GM23338 (cell line): Measurements from ENCODE around the gene MRC2. TPM values are rescaled to one million over a fixed set of nuclear protein-coding genes. Genes with fewer than 3 reads are reported as not detected.

Experiments
- ATAC-seq: fragments of 200-7000 bp; cut with Tn5 transposase; 3 replicates; pipeline ENCODE4 v1.9.1; 2020
- DNase-seq: peaks from one replicate; pipeline ENCODE4 v3.0.0-alpha.2; 2015; ENCODE audit warnings: low spot score
- H2AFZ ChIP-seq: fragments of 200-600 bp; sonication (generic); 2 replicates; pipeline ENCODE4 v1.8.0; 2016; ENCODE audit warnings: antibody characterized with exemption, mild to moderate bottlenecking, moderate library complexity
- H3F3A ChIP-seq: fragments of 200-600 bp; sonication (generic); replicated peaks from 2 replicates; pipeline ENCODE4 v1.8.0; 2017; ENCODE audit warnings: antibody characterized with exemption, mixed run types, low read depth
- H3K27ac ChIP-seq: fragments of 200-600 bp; sonication (generic); 2 replicates; pipeline ENCODE4 v1.6.1; 2016; ENCODE audit warnings: low read depth
- H3K27me3 ChIP-seq: fragments of 200-600 bp; sonication (generic); 2 replicates; pipeline ENCODE4 v1.8.0; 2016; ENCODE audit warnings: mild to moderate bottlenecking, mixed run types, moderate library complexity; ENCODE audit not compliant: insufficient read depth
- H3K36me3 ChIP-seq: fragments of 200-600 bp; sonication (generic); 2 replicates; pipeline ENCODE4 v1.8.0; 2016; ENCODE audit warnings: mild to moderate bottlenecking; ENCODE audit not compliant: insufficient read depth
- H3K4me1 ChIP-seq: fragments of 200-600 bp; sonication (generic); 2 replicates; pipeline ENCODE4 v1.8.0; 2016; ENCODE audit warnings: mild to moderate bottlenecking, moderate library complexity; ENCODE audit not compliant: insufficient read depth
- H3K4me2 ChIP-seq: fragments of 200-600 bp; sonication (generic); 2 replicates; pipeline ENCODE4 v1.7.1; 2017; ENCODE audit warnings: mixed run types
- H3K4me3 ChIP-seq: fragments of 200-600 bp; sonication (generic); 2 replicates; pipeline ENCODE4 v1.6.1; 2016; ENCODE audit warnings: mixed run types
- H3K79me2 ChIP-seq: fragments of 200-600 bp; sonication (generic); replicated peaks from 2 replicates; pipeline ENCODE4 v1.8.0; 2017; ENCODE audit warnings: mild to moderate bottlenecking; ENCODE audit not compliant: insufficient read depth
- H3K9me2 ChIP-seq: fragments of 200-600 bp; sonication (generic); 2 replicates; pipeline ENCODE4 v1.8.0; 2017; ENCODE audit not compliant: insufficient read depth
- H4K20me1 ChIP-seq: fragments of 200-600 bp; sonication (generic); replicated peaks from 2 replicates; pipeline ENCODE4 v1.8.0; 2017; ENCODE audit warnings: mild to moderate bottlenecking; ENCODE audit not compliant: insufficient read depth
- H3K27ac Mint-ChIP-seq: 2 replicates; pipeline ENCODE4 v1.8.0; 2020; ENCODE audit warnings: inconsistent platforms, mild to moderate bottlenecking, moderate library complexity, mixed read lengths
- H3K27me3 Mint-ChIP-seq: 3 replicates; pipeline ENCODE4 v1.8.0; 2022; ENCODE audit warnings: low read depth, mild to moderate bottlenecking, moderate library complexity, mixed read lengths, inconsistent platforms; ENCODE audit not compliant: insufficient read depth, poor library complexity
- H3K36me3 Mint-ChIP-seq: 3 replicates; pipeline ENCODE4 v1.8.0; 2021; ENCODE audit warnings: low read depth, mild to moderate bottlenecking, inconsistent platforms, moderate library complexity, mixed read lengths
- H3K4me1 Mint-ChIP-seq: 3 replicates; pipeline ENCODE4 v1.8.0; 2020; ENCODE audit warnings: mild to moderate bottlenecking, inconsistent platforms, mixed read lengths
- H3K4me3 Mint-ChIP-seq: 3 replicates; pipeline ENCODE4 v1.8.0; 2021; ENCODE audit warnings: moderate library complexity, mild to moderate bottlenecking, inconsistent platforms, mixed read lengths
- H3K9me3 Mint-ChIP-seq: 3 replicates; pipeline ENCODE4 v1.8.0; 2020; ENCODE audit warnings: moderate library complexity, mild to moderate bottlenecking, inconsistent platforms, mixed read lengths
- CREB1 ChIP-seq: fragments of 250-450 bp; sonication (Bioruptor Pico); IDR thresholded peaks from 2 replicates; pipeline ENCODE4 v1.5.0; 2020; ENCODE audit warnings: low read depth, mild to moderate bottlenecking, moderate library complexity
- EZH2 ChIP-seq: fragments of 200-600 bp; sonication (generic); IDR thresholded peaks from one replicate; pipeline ENCODE4 v1.8.0; 2017; ENCODE audit warnings: antibody characterized with exemption, mild to moderate bottlenecking, low read depth; ENCODE audit not compliant: unreplicated experiment
- EZH2phosphoT487 ChIP-seq: fragments of 200-600 bp; sonication (generic); IDR thresholded peaks from one replicate; pipeline ENCODE4 v1.8.1; 2018; ENCODE audit warnings: antibody characterized with exemption; ENCODE audit not compliant: unreplicated experiment
- JUNB ChIP-seq: IDR thresholded peaks from one replicate; pipeline ENCODE4 v1.6.1; 2016; ENCODE audit warnings: antibody characterized with exemption; ENCODE audit not compliant: unreplicated experiment
- NANOG ChIP-seq: IDR thresholded peaks from 2 replicates; pipeline ENCODE4 v1.6.1; 2016; ENCODE audit warnings: antibody characterized with exemption, borderline replicate concordance
- POLR2AphosphoS5 ChIP-seq: IDR thresholded peaks from 2 replicates; pipeline ENCODE4 v1.6.1; 2016; ENCODE audit warnings: antibody characterized with exemption, low read depth
- STAT1 ChIP-seq: IDR thresholded peaks from one replicate; pipeline ENCODE4 v1.6.1; 2016; ENCODE audit warnings: antibody characterized with exemption; ENCODE audit not compliant: unreplicated experiment
- ZNF114 ChIP-seq: fragments of 250-450 bp; sonication (Bioruptor Pico); IDR thresholded peaks from 2 replicates; pipeline ENCODE4 v1.5.0; 2020; ENCODE audit warnings: mild to moderate bottlenecking, moderate library complexity
- ZNF331 ChIP-seq: fragments of 250-450 bp; sonication (Bioruptor Pico); IDR thresholded peaks from 2 replicates; pipeline ENCODE4 v1.5.0; 2020; ENCODE audit warnings: low read depth, mild to moderate bottlenecking, moderate library complexity
- polyA plus RNA-seq: library from polyadenylated mRNA; unstranded; fragments of >200 nt; fragmentation: Nextera tagmentation; extraction: Ambion mirVana; gene quantifications from 2 replicates; pipeline ENCODE4 v1.2.1, GENCODE V29; 2016
- total RNA-seq: library from RNA; depleted of rRNA; stranded (reverse); fragments of >200 nt; shearing (Covaris generic); gene quantifications from 2 replicates; pipeline ENCODE4 v1.2.3, GENCODE V29; 2014
- TF ChIP-seq, protein P1 (sequence below): IDR thresholded peaks from 2 replicates; pipeline ENCODE4 v1.6.1; 2016; ENCODE audit warnings: antibody characterized with exemption
- TF ChIP-seq, protein P2 (sequence below): IDR thresholded peaks from one replicate; pipeline ENCODE4 v1.6.1; 2018; ENCODE audit warnings: antibody characterized with exemption; ENCODE audit not compliant: unreplicated experiment
- TF ChIP-seq, protein P3 (sequence below): fragments of 250-450 bp; sonication (Bioruptor Pico); IDR thresholded peaks from 2 replicates; pipeline ENCODE4 v1.5.0; 2020; ENCODE audit warnings: mild to moderate bottlenecking, moderate library complexity
- TF ChIP-seq, protein P4 (sequence below), 2 experiments: fragments of 200-600 bp in 1 of 2; sonication (generic) in 1 of 2; conservative IDR thresholded peaks; 2 replicates each; pipeline versions ENCODE4 v1.5.1 to v1.6.1; 2016 to 2017; ENCODE audit warnings: antibody characterized with exemption in 2 of 2, low read depth in 2 of 2, mild to moderate bottlenecking in 2 of 2, moderate library complexity in 1 of 2

The MRC2 gene
- total and polyA plus RNA-seq, 2 experiments from 2014 or later: 8.0 to 38.6 TPM

DNA sequence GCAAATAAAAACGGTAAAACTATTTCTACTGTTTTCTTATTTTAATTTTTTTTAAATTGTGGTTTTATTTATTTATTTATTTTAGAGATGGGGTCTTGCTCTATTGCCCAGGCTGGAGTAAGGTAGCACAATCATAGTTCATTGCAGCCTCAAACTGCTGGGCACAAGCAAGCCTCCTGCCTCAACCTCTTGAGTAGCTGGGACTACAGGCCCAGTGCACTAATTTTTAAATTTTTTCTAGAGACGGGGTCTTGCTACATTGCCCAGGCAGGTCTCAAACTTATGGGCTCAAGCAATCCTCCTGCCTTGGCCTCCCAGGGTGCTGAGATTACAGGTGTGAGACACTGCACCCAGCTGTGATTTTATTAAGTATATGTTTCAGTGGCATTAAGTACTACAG, 46.5 kb upstream of the MRC2 start:
- H3K4me3 Mint-ChIP-seq: no peak overlapping the region
- peaks cover 47% of the 10 kb centered on the region for H3K36me3 Mint-ChIP-seq

More for the DNA sequence above, 46.5 kb upstream of the MRC2 start:
- no peak for DNase-seq
- Histone ChIP-seq H3K9me2 (no peaks in the 10 kb centered on the region), H3K4me2 (no peak overlapping the region), H3K79me2 (no peaks in the 10 kb centered on the region), H4K20me1 (no peaks in the 10 kb centered on the region), H3K27ac (no peak overlapping the region), H3K27me3 (no peaks in the 10 kb centered on the region), H3K4me1 (peaks cover 7% of the 10 kb centered on the region), H3F3A (no peaks in the 10 kb centered on the region), H3K36me3 (0 out of 2 replicates have a peak, but pooled peaks cover 12% of the 10 kb centered on the region), H3K4me3 (no peak overlapping the region), H2AFZ (no peak overlapping the region)
- no peaks in the 10 kb centered on the region for H3K9me3 Mint-ChIP-seq
- TF ChIP-seq STAT1 (no peak), POLR2AphosphoS5 (no peak), CREB1 (CRISPR knock-in tag) (no peak), JUNB (no peak), NANOG (no peak), EZH2phosphoT487 (no peak), ZNF114 (CRISPR knock-in tag) (no peak), EZH2 (no peak), ZNF331 (CRISPR knock-in tag) (no peak)
- TF ChIP-seq, protein P1, sequence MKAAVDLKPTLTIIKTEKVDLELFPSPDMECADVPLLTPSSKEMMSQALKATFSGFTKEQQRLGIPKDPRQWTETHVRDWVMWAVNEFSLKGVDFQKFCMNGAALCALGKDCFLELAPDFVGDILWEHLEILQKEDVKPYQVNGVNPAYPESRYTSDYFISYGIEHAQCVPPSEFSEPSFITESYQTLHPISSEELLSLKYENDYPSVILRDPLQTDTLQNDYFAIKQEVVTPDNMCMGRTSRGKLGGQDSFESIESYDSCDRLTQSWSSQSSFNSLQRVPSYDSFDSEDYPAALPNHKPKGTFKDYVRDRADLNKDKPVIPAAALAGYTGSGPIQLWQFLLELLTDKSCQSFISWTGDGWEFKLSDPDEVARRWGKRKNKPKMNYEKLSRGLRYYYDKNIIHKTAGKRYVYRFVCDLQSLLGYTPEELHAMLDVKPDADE: no peak
- TF ChIP-seq, protein P2, sequence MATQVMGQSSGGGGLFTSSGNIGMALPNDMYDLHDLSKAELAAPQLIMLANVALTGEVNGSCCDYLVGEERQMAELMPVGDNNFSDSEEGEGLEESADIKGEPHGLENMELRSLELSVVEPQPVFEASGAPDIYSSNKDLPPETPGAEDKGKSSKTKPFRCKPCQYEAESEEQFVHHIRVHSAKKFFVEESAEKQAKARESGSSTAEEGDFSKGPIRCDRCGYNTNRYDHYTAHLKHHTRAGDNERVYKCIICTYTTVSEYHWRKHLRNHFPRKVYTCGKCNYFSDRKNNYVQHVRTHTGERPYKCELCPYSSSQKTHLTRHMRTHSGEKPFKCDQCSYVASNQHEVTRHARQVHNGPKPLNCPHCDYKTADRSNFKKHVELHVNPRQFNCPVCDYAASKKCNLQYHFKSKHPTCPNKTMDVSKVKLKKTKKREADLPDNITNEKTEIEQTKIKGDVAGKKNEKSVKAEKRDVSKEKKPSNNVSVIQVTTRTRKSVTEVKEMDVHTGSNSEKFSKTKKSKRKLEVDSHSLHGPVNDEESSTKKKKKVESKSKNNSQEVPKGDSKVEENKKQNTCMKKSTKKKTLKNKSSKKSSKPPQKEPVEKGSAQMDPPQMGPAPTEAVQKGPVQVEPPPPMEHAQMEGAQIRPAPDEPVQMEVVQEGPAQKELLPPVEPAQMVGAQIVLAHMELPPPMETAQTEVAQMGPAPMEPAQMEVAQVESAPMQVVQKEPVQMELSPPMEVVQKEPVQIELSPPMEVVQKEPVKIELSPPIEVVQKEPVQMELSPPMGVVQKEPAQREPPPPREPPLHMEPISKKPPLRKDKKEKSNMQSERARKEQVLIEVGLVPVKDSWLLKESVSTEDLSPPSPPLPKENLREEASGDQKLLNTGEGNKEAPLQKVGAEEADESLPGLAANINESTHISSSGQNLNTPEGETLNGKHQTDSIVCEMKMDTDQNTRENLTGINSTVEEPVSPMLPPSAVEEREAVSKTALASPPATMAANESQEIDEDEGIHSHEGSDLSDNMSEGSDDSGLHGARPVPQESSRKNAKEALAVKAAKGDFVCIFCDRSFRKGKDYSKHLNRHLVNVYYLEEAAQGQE: no peak
- TF ChIP-seq, protein P3, sequence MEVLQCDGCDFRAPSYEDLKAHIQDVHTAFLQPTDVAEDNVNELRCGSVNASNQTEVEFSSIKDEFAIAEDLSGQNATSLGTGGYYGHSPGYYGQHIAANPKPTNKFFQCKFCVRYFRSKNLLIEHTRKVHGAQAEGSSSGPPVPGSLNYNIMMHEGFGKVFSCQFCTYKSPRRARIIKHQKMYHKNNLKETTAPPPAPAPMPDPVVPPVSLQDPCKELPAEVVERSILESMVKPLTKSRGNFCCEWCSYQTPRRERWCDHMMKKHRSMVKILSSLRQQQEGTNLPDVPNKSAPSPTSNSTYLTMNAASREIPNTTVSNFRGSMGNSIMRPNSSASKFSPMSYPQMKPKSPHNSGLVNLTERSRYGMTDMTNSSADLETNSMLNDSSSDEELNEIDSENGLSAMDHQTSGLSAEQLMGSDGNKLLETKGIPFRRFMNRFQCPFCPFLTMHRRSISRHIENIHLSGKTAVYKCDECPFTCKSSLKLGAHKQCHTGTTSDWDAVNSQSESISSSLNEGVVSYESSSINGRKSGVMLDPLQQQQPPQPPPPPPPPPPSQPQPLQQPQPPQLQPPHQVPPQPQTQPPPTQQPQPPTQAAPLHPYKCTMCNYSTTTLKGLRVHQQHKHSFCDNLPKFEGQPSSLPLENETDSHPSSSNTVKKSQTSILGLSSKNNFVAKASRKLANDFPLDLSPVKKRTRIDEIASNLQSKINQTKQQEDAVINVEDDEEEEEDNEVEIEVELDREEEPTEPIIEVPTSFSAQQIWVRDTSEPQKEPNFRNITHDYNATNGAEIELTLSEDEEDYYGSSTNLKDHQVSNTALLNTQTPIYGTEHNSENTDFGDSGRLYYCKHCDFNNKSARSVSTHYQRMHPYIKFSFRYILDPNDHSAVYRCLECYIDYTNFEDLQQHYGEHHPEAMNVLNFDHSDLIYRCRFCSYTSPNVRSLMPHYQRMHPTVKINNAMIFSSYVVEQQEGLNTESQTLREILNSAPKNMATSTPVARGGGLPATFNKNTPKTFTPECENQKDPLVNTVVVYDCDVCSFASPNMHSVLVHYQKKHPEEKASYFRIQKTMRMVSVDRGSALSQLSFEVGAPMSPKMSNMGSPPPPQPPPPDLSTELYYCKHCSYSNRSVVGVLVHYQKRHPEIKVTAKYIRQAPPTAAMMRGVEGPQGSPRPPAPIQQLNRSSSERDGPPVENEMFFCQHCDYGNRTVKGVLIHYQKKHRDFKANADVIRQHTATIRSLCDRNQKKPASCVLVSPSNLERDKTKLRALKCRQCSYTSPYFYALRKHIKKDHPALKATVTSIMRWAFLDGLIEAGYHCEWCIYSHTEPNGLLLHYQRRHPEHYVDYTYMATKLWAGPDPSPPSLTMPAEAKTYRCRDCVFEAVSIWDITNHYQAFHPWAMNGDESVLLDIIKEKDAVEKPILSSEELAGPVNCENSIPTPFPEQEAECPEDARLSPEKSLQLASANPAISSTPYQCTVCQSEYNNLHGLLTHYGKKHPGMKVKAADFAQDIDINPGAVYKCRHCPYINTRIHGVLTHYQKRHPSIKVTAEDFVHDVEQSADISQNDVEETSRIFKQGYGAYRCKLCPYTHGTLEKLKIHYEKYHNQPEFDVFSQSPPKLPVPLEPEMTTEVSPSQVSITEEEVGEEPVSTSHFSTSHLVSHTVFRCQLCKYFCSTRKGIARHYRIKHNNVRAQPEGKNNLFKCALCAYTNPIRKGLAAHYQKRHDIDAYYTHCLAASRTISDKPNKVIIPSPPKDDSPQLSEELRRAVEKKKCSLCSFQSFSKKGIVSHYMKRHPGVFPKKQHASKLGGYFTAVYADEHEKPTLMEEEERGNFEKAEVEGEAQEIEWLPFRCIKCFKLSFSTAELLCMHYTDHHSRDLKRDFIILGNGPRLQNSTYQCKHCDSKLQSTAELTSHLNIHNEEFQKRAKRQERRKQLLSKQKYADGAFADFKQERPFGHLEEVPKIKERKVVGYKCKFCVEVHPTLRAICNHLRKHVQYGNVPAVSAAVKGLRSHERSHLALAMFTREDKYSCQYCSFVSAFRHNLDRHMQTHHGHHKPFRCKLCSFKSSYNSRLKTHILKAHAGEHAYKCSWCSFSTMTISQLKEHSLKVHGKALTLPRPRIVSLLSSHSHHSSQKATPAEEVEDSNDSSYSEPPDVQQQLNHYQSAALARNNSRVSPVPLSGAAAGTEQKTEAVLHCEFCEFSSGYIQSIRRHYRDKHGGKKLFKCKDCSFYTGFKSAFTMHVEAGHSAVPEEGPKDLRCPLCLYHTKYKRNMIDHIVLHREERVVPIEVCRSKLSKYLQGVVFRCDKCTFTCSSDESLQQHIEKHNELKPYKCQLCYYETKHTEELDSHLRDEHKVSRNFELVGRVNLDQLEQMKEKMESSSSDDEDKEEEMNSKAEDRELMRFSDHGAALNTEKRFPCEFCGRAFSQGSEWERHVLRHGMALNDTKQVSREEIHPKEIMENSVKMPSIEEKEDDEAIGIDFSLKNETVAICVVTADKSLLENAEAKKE (CRISPR knock-in tag): no peak
- TF ChIP-seq, protein P4, sequence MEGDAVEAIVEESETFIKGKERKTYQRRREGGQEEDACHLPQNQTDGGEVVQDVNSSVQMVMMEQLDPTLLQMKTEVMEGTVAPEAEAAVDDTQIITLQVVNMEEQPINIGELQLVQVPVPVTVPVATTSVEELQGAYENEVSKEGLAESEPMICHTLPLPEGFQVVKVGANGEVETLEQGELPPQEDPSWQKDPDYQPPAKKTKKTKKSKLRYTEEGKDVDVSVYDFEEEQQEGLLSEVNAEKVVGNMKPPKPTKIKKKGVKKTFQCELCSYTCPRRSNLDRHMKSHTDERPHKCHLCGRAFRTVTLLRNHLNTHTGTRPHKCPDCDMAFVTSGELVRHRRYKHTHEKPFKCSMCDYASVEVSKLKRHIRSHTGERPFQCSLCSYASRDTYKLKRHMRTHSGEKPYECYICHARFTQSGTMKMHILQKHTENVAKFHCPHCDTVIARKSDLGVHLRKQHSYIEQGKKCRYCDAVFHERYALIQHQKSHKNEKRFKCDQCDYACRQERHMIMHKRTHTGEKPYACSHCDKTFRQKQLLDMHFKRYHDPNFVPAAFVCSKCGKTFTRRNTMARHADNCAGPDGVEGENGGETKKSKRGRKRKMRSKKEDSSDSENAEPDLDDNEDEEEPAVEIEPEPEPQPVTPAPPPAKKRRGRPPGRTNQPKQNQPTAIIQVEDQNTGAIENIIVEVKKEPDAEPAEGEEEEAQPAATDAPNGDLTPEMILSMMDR (conservative IDR thresholded peaks at IDR 0.05; ENCODE audit: low read depth in 2 of 2): no peak
- no peak overlapping the region for H3K27ac Mint-ChIP-seq
- peaks cover 6% of the 10 kb centered on the region for H3K27me3 Mint-ChIP-seq
- ATAC-seq: no peak
- peaks cover 3% of the 10 kb centered on the region; the same call in 2 of the 3 replicates for H3K4me1 Mint-ChIP-seq
